GM21381 (cell line): ENCODE measurements around the gene ZBTB20.

Experiments
- ATAC-seq: cut with Tn5 transposase; IDR thresholded peaks from one replicate; pipeline ENCODE4 v1.9.1; 2021; ENCODE audit warnings: mild to moderate bottlenecking, moderate library complexity; ENCODE audit not compliant: unreplicated experiment

Gene ZBTB20

DNA sequence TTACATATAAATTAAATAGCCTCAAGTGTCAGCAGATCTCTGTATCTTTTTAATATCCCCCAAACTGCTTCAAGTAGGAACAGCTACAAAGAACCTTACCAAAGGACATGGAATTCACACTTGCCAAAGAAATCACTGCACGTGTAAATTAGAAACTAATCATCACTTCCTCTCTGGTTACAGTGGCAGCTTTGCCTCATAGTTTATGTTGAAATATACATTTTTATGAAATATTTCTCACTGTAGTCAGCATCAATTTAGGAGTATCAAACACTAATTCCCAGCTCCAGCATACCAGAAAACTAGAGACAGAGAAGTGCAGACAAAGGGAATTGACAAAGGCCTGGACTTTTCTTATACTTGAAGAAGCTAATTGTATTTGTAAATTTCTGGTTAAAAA lies 592.4 kb downstream of the ZBTB20 start:
- ATAC-seq = no peak

GRCh38 chr3:114553949-114554593 lies 593.0 kb downstream of the ZBTB20 start:
- no peak for ATAC-seq

GRCh38 chr3:114552527-114552812 lies 594.6 kb downstream of the ZBTB20 start:
- no peak for ATAC-seq

DNA sequence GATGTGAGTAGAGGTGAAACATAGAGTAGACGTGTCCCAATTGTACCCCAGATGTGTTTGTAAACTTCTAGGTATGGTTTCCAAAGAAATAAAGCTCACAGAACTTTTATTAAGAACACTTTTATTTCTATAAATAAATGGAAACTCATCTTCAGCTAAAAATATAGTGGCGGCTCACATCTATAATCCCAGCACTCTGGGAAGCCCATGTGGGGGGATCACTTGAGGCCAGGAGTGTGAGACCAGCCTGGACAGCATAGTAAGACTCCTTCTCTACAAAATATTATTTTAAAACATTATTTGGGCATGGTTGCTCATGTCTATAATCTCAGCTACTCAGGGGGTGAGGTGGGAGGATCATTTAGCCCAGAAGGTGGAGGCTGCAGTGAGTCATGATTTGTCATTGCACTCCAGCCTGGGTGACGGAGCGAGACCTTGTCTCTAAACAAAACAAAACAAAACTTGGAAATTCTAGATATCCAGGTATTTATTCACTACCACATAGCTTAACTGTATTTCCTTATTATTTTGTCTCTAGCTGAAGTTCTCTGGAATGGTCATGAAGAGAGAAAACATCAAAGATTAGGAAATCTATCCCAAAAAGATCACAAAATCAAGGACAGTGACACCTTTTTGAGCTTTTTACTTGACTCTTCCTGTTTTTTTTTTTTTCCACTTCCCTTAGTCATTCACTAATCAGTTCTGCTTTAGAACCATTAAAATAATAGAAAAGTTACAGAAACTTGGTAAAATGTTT lies 595.1 kb downstream of the ZBTB20 start:
- ATAC-seq = no peak

GRCh38 chr3:114550165-114550564 lies 596.9 kb downstream of the ZBTB20 start:
- no peak for ATAC-seq

DNA sequence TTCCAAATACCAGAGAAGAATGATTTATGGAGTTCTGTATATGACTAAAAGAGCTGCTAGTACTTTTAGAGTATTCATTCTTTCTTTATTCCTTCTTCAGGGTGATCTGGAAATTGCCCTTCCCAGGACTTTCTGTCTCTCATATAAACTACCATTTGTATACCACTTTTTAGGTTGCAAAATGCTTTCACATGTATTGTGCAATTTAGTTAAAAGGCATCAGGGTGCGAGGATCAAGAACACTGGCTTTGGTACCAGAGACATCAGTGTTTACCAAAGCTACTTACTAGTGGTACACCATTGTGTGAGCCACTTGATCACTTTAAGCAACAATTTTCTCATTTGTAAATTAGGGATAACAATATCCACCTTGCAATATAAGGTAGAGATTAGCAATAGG lies 601.9 kb downstream of the ZBTB20 start:
- no peak for ATAC-seq

DNA sequence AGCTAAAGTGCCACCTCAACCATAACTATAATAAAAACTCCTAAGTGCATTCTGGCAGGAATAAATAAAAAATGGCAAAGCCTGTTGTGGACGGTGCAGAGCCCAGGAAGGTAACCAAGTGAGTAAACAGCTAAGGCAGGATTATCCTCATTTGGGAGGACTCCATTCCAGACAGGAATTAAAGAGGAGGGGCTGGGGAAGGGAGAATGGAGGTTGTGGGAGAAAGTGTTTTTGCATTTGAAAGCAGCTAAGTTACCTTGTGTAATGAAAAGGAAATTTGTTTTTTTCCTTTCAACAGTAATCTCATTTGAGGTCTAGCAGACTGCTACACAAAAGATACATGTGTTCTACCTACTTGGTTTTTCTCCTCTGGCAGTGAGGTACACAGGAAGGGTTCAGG lies 604.7 kb downstream of the ZBTB20 start:
- ATAC-seq = no peak

DNA sequence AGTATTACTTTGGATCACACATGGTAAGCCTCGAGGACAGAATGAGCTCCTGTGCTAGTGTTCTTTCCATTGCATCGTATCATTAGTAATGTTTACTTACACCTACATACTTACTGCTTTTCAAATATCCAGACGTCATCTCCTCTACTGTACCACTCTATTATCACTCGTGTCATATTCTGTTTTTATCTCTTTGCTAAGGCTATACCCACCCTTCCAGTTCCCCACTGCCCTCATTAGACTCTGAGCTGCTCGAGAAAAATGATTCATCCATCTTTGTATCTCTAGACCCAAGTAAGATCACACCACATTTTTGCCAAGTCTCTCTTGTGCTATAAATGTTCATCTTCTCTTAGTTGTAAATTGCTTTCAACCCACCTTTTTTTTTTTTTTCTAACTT lies 607.6 kb downstream of the ZBTB20 start:
- ATAC-seq = no peak

DNA sequence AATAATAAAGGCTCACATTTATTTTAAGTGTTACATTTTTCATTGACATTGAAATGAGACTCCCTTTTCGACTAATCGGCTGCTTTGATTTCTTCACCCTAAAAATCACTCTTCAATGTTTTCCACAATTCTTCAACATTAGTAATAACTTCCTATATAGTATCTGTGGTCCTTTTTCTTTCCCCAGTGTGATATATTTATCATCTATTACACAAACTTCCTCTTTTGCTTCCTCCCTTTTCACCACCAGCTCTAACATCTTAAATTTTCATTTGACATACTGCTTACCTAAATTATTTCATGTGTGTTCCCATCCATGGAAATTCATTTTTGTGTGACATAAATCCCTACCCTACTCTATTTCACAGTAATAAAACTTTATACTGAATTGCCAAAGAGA lies 608.9 kb downstream of the ZBTB20 start:
- no peak for ATAC-seq

DNA sequence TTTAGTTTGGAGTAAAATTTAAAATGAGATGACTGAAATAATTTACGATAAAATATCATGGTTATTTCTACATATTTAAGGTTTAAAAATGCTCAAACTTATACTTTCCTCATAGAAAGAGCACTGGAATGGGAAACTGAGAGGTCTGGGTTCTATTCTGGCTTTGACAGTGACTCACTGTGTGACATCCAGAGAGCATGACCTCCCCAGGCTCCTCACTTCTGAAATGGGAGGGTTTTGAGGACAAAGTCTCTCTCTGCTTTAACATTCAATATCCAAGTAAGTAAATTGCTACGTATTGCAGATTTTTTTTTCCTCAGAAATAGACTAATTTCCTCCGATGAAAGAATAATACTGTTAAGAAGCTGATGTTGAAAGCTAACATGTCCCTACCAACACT lies 618.6 kb downstream of the ZBTB20 start:
- no peak for ATAC-seq

- ATAC-seq = no peak
Observed at GRCh38 chr3:114527036-114527644, 619.9 kb downstream of the ZBTB20 start.

- ATAC-seq = no peak
Observed at GRCh38 chr3:114525278-114525677, 621.8 kb downstream of the ZBTB20 start.

- no peak for ATAC-seq
Observed at GRCh38 chr3:114519415-114519814, 627.7 kb downstream of the ZBTB20 start.

- no peak for ATAC-seq
Observed at GRCh38 chr3:114518206-114518808, 628.8 kb downstream of the ZBTB20 start.

DNA sequence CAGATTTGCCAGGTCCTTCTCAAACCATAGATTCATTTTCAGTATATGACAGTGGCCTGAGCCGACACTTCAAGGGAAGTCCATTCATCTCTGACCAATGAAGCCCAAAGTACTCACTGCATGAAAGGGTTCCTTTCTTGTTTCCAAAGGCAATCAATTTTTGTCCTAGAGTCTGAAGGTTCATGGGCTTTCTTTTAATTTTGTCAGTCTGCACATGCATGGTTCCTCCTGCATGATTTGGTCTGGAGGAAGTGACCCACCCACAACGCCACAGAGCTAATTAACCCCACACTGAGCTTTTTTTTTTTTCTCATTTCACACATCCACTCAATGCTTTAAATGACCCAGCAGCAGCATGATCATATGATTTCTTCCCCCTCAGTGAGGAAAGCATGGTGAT lies 636.9 kb downstream of the ZBTB20 start:
- no peak for ATAC-seq

DNA sequence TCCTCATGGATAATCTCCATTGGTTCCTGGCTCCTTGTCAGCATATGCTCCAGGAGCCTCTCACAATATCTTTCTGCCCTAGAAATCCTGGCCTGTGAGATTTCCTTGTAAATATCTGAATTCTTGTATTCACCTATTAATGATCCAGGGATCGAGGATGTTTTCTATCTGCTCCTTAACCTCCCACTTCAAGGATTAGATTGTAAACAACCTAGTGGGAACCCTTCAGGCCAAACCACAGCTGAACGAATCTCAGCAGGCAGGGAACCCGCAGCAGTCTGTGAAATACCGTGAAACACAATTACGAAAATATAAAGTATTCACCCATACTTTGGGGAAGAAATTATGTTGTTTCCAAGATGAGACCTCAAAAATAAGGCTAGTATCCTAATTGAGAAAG lies 637.3 kb downstream of the ZBTB20 start:
- ATAC-seq = no peak

- no peak for ATAC-seq
Observed at GRCh38 chr3:114508976-114509375, 638.1 kb downstream of the ZBTB20 start.

DNA sequence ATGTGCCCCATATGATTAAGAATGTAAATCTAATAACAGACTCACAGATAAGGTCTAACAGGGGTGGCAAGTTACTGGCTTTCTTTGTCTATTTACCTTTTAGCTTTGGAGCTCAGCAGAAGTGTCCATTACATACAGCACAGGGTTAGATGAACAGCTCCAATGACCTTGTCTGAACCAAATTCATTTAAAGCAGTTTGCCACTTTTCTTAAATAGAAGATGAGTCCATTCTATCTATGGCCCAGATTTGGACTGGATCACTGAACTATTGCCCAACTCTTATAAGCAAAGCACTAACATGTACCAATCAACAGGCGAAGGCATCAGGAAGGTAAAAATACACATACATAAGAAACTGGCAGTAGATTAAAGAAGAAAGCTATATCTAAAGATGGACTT lies 638.9 kb downstream of the ZBTB20 start:
- ATAC-seq = no peak

DNA sequence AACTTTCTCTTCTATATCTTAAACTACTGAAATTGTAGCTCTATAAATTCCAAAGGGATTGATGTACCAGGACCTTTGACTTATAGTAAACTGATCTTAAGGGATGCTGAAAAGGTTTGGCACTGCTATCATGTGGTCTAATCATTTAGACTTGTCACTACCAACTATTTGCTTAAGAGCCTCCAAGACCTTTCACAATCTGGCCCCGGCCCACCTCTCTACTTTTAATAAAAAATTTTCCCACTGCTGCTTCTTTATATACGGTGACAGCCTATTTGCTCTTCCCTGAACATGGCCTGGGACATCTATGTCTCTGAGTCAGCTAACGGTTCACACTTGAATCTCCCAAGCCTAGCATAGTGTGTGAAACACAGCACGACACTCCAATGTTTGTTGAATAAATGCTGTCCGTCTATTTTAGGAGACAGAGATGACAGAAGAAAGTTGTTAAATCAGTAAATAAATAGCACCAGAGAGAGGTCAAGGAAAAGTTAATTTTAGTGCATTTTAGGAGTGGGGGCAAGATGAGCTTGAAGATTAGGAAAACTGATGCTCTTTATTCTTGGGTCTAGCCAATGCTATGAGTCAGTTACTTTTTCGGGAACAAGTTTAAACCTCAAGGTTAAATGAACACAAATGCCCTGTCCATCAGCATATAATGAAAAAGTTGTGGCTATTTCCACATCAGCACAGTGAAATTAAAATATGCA lies 640.3 kb downstream of the ZBTB20 start:
- ATAC-seq = no peak

DNA sequence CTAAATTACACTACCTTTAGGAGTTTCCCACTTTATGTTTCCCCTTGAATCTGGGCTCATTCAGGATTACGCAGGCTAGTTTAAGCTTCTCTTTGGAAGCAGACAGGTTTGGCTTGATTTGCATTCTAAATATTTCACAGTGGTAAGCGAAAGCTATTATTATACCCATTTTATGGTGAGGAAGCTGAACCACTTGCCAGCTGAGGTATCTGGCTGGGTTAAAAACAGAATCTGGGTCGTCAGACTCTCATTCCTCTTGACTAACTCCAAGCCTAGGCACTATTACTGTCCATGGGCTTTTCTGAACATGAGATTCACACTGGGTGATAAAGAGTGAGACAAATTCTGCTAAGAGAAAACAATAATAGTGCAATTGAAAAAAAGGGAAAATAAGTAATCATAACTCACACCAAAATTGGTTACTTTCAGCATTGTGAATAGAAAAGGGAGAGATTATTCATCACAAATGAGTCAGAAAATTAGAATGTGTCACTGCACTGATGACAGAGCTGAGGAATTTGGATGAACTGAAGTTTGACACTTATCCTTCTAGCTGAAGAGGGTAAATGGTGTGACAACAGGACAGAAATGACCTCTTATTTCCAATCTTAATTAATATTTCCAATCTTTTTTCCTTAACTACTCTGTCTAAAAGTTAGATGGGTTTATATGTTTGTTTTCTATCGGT lies 642.0 kb downstream of the ZBTB20 start:
- no peak for ATAC-seq

- no peak for ATAC-seq
Observed at GRCh38 chr3:114502204-114502603, 644.9 kb downstream of the ZBTB20 start.
